Tibial nerve (tissue), 4 donors: ENCODE results near the gene PHF2. TPM values are rescaled to one million over a fixed set of nuclear protein-coding genes. Genes with fewer than 3 reads are reported as not detected.

ENCODE experiments used
- DNase-seq, 2 donors: peaks; one replicate each; pipeline ENCODE4 v3.0.0-alpha.2; 2019; ENCODE audit warnings: low spot score in 2 of 2
- H3K27ac ChIP-seq, 4 donors: fragments of 200-600 bp; sonication (generic) in 3 of 4; one replicate each; pipeline ENCODE4 v1.5.1; 2017 to 2019; ENCODE audit warnings: mild to moderate bottlenecking in 1 of 4
- H3K27me3 ChIP-seq, 2 donors: fragments of 200-600 bp; sonication (generic) in 1 of 2; one replicate each; pipeline versions ENCODE4 v1.5.1 to v1.6.0; 2017 to 2019
- H3K36me3 ChIP-seq, 3 donors: fragments of 200-600 bp; sonication (generic); one replicate each; pipeline ENCODE4 v1.5.1; 2018 to 2019
- H3K4me1 ChIP-seq, 4 donors: fragments of 200-600 bp; sonication (generic) in 3 of 4; one replicate each; pipeline ENCODE4 v1.5.1; 2017 to 2019
- H3K4me3 ChIP-seq, 4 donors: fragments of 200-600 bp; sonication (generic) in 3 of 4; one replicate each; pipeline ENCODE4 v1.5.1; 2017 to 2019; ENCODE audit warnings: mild to moderate bottlenecking in 1 of 4, moderate library complexity in 1 of 4
- H3K9me3 ChIP-seq, 4 donors: fragments of 200-600 bp; sonication (generic) in 3 of 4; one replicate each; pipeline ENCODE4 v1.5.1; 2017 to 2019
- CTCF ChIP-seq, 5 experiments: fragments of 200-600 bp in 3 of 5; fragments of 450-650 bp in 2 of 5; sonication (generic) in 3 of 5; IDR thresholded peaks; one replicate each; pipeline ENCODE4 v1.5.1; 2016 to 2019; ENCODE audit warnings: antibody characterized with exemption in 5 of 5, mild to moderate bottlenecking in 3 of 5, moderate library complexity in 2 of 5
- EP300 ChIP-seq, 2 donors: sonication (generic); formaldehyde crosslinking; IDR thresholded peaks; one replicate each; pipeline ENCODE4 v1.6.1; 2017; ENCODE audit warnings: antibody characterized with exemption in 2 of 2, mild to moderate bottlenecking in 1 of 2
- POLR2A ChIP-seq, 2 donors: fragments of 450-650 bp; IDR thresholded peaks; one replicate each; pipeline ENCODE4 v1.6.1; 2017; ENCODE audit warnings: antibody characterized with exemption in 2 of 2, mild to moderate bottlenecking in 2 of 2, moderate library complexity in 2 of 2
- WGBS, 2 donors: methylation state at CpG; one replicate each; pipeline ENCODE4 v1.1.5; 2018; 5-methylcytosine and 5-hydroxymethylcytosine counted together
- total RNA-seq, 4 donors: library from RNA; depleted of rRNA; stranded (reverse); fragments of >200 nt; gene quantifications; one replicate each; pipeline ENCODE4 v1.1.0, GENCODE V29; 2016

Gene PHF2
- total RNA-seq, 4 donors from 2014 or later, result 36.6 to 41.7 (median 38.6) TPM

DNA sequence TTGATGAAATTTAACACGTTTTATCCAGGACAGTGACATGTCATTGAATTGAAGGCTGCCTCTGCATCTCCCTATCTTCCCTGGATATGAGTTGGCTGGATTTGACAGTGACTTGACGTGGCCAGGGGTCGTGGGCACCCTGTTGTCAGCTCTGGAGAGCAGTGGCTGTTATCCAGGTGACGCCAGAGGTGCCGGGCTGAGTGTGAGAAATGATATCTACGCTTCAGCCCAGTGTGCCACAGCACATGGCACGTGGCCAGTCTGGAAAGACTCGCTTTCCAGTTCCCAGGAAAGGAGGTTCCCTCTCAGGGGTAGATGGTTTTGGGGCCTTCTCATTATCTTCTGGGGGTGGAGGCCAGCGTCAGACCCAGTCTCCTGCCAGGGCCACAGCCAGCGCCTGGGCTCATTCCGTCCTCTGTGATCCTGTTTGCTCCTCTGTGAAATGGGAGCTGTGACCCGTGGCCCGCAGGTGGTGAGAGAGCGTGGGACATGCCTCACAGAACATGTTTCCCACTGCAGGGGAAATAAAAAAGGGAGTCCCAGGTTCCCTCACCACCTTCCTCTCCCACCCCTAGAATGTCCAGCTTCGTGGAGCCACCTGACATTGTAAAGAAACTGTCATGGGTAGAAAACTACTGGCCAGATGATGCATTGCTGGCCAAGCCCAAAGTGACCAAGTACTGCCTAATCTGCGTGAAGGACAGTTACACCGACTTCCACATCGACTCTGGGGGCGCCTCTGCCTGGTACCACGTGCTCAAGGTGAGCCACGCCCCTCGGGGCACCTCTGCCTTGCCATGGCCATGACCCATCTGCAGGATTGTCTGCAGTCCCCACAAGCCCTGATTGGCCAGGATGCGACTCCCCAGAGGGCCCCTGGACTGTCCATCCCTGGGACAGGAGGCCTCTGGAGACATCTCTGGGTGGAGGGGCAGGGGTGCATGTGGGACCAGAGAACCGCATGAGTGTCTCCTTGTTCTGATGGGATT, 76.5 kb downstream of the PHF2 start:
- Histone ChIP-seq H3K9me3 (no peaks in the 10 kb centered on the region), H3K4me3 (no peak overlapping the region), H3K36me3 (peaks cover 7 to 96% (median 29%) of the 10 kb centered on the region in 3 donors), H3K27me3 (no peaks in the 10 kb centered on the region), H3K27ac (no peak overlapping the region), H3K4me1 (no peaks in the 10 kb centered on the region)
- 92 to 96% methylated on average over 24 of the region's 24 CpGs for WGBS, 2 donors
- no peak for TF ChIP-seq EP300 (IDR thresholded peaks at IDR 0.05)
- no peak for TF ChIP-seq POLR2A (IDR thresholded peaks at IDR 0.05)
- TF ChIP-seq CTCF (IDR thresholded peaks at IDR 0.05), result no peak
- DNase-seq, result no peak

DNA sequence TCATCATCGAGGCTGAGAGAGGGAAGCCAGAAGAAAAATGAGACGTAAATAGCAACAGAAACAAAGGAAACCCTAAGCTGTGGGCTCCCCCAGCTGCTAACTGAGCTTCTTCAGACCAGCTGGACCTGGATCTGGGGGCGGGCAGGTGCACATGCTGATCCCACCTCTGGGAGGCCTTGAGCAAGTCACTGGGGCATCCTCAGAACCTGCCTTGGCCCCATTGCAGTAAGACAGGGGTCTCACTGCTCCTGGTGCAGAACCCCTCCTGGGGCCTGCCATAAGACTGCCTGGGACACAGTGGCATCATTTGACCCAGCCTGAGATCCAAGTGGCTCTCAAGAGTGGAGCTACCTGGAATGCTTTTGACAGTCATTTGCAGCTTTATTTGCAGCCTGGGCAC, 77.4 kb downstream of the PHF2 start:
- Histone ChIP-seq H3K9me3 (no peaks in the 10 kb centered on the region), H3K4me1 (no peaks in the 10 kb centered on the region), H3K27ac (no peak overlapping the region), H3K4me3 (no peak overlapping the region), H3K36me3 (peaks cover 7 to 96% (median 31%) of the 10 kb centered on the region in 3 donors), H3K27me3 (no peaks in the 10 kb centered on the region)
- TF ChIP-seq CTCF (IDR thresholded peaks at IDR 0.05), result no peak
- TF ChIP-seq POLR2A (IDR thresholded peaks at IDR 0.05), result no peak
- TF ChIP-seq EP300 (IDR thresholded peaks at IDR 0.05), result no peak
- DNase-seq, result no peak
- WGBS, 2 donors, result 80 to 87% methylated on average over 3 of the region's 3 CpGs

DNA sequence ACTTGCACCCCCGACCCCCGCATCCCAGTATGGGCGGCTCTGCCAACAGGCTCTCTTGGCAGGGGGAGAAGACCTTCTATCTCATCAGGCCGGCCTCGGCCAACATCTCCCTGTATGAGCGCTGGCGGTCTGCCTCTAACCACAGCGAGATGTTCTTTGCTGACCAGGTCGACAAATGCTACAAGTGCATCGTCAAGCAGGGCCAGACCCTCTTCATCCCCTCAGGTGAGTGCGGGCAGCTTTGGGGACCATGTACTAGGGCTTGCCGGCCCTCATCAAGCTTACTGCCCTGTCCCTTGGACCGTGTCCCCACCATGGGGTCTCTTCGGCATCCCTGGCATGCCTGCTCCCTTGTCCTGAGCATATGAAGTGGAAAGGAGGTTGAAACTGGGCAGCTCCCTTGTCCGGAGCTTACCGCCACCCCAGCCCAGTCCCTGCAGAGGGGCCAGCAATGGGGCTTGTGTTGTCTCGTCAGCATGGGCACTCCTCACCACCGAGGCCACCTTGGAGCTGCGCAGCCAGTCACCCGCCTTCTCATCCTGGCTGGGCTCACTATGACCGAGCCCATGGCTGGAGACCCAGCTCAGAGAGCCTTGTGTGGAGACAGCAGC, 78.1 kb downstream of the PHF2 start:
- WGBS, 2 donors, result 95% methylated on average over 16 to 21 of the region's 21 CpGs
- Histone ChIP-seq H3K36me3 (peaks cover 7 to 96% (median 33%) of the 10 kb centered on the region in 3 donors), H3K9me3 (no peaks in the 10 kb centered on the region), H3K27me3 (no peaks in the 10 kb centered on the region), H3K27ac (no peak overlapping the region), H3K4me1 (no peaks in the 10 kb centered on the region), H3K4me3 (no peak overlapping the region)
- no peak for TF ChIP-seq EP300 (IDR thresholded peaks at IDR 0.05)
- no peak for TF ChIP-seq POLR2A (IDR thresholded peaks at IDR 0.05)
- no peak for TF ChIP-seq CTCF (IDR thresholded peaks at IDR 0.05)
- DNase-seq, result no peak

- TF ChIP-seq CTCF (IDR thresholded peaks at IDR 0.05) (no peak), POLR2A (IDR thresholded peaks at IDR 0.05) (no peak), EP300 (IDR thresholded peaks at IDR 0.05) (no peak)
- peaks cover 2 to 96% (median 28%) of the 10 kb centered on the region in 3 donors for H3K36me3 ChIP-seq
Observed at GRCh38 chr9:93655621-93656425, 79.4 kb downstream of the PHF2 start.

More at GRCh38 chr9:93655621-93656425, 79.4 kb downstream of the PHF2 start:
- no peak overlapping the region for H3K27ac ChIP-seq
- no peaks in the 10 kb centered on the region for H3K4me1 ChIP-seq
- WGBS, 2 donors, result 90 to 95% methylated on average over 20 to 22 of the region's 22 CpGs
- H3K4me3 ChIP-seq, result no peak overlapping the region
- no peaks in the 10 kb centered on the region for H3K9me3 ChIP-seq
- DNase-seq, result no peak
- H3K27me3 ChIP-seq, result no peaks in the 10 kb centered on the region
